Left ventricle myocardium inferior (tissue), 1 donor: ENCODE measurements around the gene KAZN. TPM values are rescaled to one million over a fixed set of nuclear protein-coding genes. Genes with fewer than 3 reads are reported as not detected.

Experiments used
- DNase-seq: peaks from one replicate; pipeline ENCODE4 v3.0.0-alpha.2; 2020
- H3K27ac ChIP-seq: fragments of 200-600 bp; replicated peaks from 2 replicates; pipeline ENCODE4 v1.8.0; 2021
- H3K27me3 ChIP-seq: fragments of 200-600 bp; 2 replicates; pipeline ENCODE4 v1.8.0; 2021; ENCODE audit warnings: low read depth
- H3K36me3 ChIP-seq: fragments of 200-600 bp; 2 replicates; pipeline ENCODE4 v1.8.0; 2021
- H3K4me1 ChIP-seq: fragments of 200-600 bp; 2 replicates; pipeline ENCODE4 v1.8.0; 2021
- H3K4me3 ChIP-seq: fragments of 200-600 bp; 2 replicates; pipeline ENCODE4 v1.8.0; 2021; ENCODE audit warnings: mild to moderate bottlenecking, moderate library complexity
- H3K9me3 ChIP-seq: fragments of 200-600 bp; replicated peaks from 2 replicates; pipeline ENCODE4 v1.8.0; 2021
- CTCF ChIP-seq: fragments of 200-600 bp; IDR thresholded peaks from 2 replicates; pipeline ENCODE4 v1.8.0; 2021; ENCODE audit warnings: antibody characterized with exemption, mild to moderate bottlenecking, borderline replicate concordance
- intact Hi-C: fragments of 100-400 bp; cut with micrococcal nuclease; formaldehyde crosslinking; loops from one replicate; pipeline ENCODE4 v1.11.0; 2022
- total RNA-seq: library from RNA; stranded (reverse); fragmentation: NEBNext Ultra II Directional; extraction: Animal tissue kit (Norgen Biotek cat#: 25700); gene quantifications from one replicate; pipeline ENCODE4 v1.2.1, GENCODE V29; 2021
- donor health status: DM: no; HTN: yes; CAD: no; lungs with severe emphysema.

KAZN gene
- total RNA-seq, 1 donor from 2014 or later = 2.2 TPM

- peaks cover under 1% of the 10 kb centered on the region for H3K4me1 ChIP-seq
- H3K36me3 ChIP-seq = no peaks in the 10 kb centered on the region
- no peak for DNase-seq
- no peaks in the 10 kb centered on the region for H3K27me3 ChIP-seq
- no peak for TF ChIP-seq CTCF
- no peak overlapping the region for H3K4me3 ChIP-seq
- intact Hi-C loops = no loop called here
- H3K27ac ChIP-seq = no peak overlapping the region
- peaks cover 8% of the 10 kb centered on the region for H3K9me3 ChIP-seq
Measured at GRCh38 chr1:15145327-15145726, 546.8 kb downstream of the KAZN start.

- Histone ChIP-seq H3K4me3 (no peak overlapping the region), H3K36me3 (no peaks in the 10 kb centered on the region), H3K27ac (no peak overlapping the region), H3K9me3 (peaks cover 8% of the 10 kb centered on the region), H3K4me1 (peaks cover 1% of the 10 kb centered on the region), H3K27me3 (no peaks in the 10 kb centered on the region)
- intact Hi-C loops = no loop called here
- DNase-seq = no peak
- no peak for TF ChIP-seq CTCF
Measured at GRCh38 chr1:15146142-15146680, 547.7 kb downstream of the KAZN start.

- H3K36me3 ChIP-seq = no peaks in the 10 kb centered on the region
- no peak overlapping the region for H3K27ac ChIP-seq
Measured at GRCh38 chr1:15146971-15147376, 548.5 kb downstream of the KAZN start.

GRCh38 chr1:15148004-15148403, 549.5 kb downstream of the KAZN start:
- no peak for DNase-seq
- intact Hi-C loops = no loop called here
- H3K27ac ChIP-seq = no peak overlapping the region
- peaks cover 19% of the 10 kb centered on the region for H3K4me1 ChIP-seq
- no peaks in the 10 kb centered on the region for H3K36me3 ChIP-seq
- H3K4me3 ChIP-seq = no peak overlapping the region
- TF ChIP-seq CTCF = no peak
- no peaks in the 10 kb centered on the region for H3K9me3 ChIP-seq
- no peaks in the 10 kb centered on the region for H3K27me3 ChIP-seq

More at GRCh38 chr1:15146971-15147376, 548.5 kb downstream of the KAZN start:
- Histone ChIP-seq H3K4me3 (no peak overlapping the region), H3K9me3 (peaks cover 6% of the 10 kb centered on the region), H3K4me1 (peaks cover 9% of the 10 kb centered on the region), H3K27me3 (no peaks in the 10 kb centered on the region)
- intact Hi-C loops = no loop called here
- DNase-seq = no peak
- no peak for TF ChIP-seq CTCF

- Histone ChIP-seq H3K9me3 (no peaks in the 10 kb centered on the region), H3K4me3 (no peak overlapping the region), H3K36me3 (no peaks in the 10 kb centered on the region), H3K27ac (no peak overlapping the region), H3K4me1 (peaks cover 23% of the 10 kb centered on the region), H3K27me3 (no peaks in the 10 kb centered on the region)
- TF ChIP-seq CTCF = no peak
- intact Hi-C loops = no loop called here
- no peak for DNase-seq
Measured at GRCh38 chr1:15148475-15148874, 550.0 kb downstream of the KAZN start.

GRCh38 chr1:15148941-15149340, 550.5 kb downstream of the KAZN start:
- peaks cover 27% of the 10 kb centered on the region for H3K4me1 ChIP-seq
- no peak overlapping the region for H3K27ac ChIP-seq
- no peaks in the 10 kb centered on the region for H3K27me3 ChIP-seq
- no peak for TF ChIP-seq CTCF
- DNase-seq = no peak
- H3K4me3 ChIP-seq = no peak overlapping the region
- intact Hi-C loops = no loop called here
- no peaks in the 10 kb centered on the region for H3K36me3 ChIP-seq
- no peaks in the 10 kb centered on the region for H3K9me3 ChIP-seq
